NCI-H2081 treated with DMSO at 0.1 percent for 48 hours (cell line): Measurements from ENCODE around the gene CYP2W1.

Source experiments
- DNase-seq: peaks from one replicate; lab custom pipeline; 2025; lab: John Stamatoyannopoulos, UW

The CYP2W1 gene

GRCh38 chr7:983616-984071 lies 663 bp downstream of the CYP2W1 start:
- DNase-seq, result no peak

GRCh38 chr7:984361-985126 lies 1.6 kb downstream of the CYP2W1 start:
- DNase-seq, result no peak

GRCh38 chr7:985127-985416 lies 2.1 kb downstream of the CYP2W1 start:
- no peak for DNase-seq

GRCh38 chr7:985915-986741 lies 3.1 kb downstream of the CYP2W1 start:
- no peak for DNase-seq

GRCh38 chr7:986766-987751 lies 4.1 kb downstream of the CYP2W1 start:
- no peak for DNase-seq

GRCh38 chr7:987909-988308 lies 4.9 kb downstream of the CYP2W1 start:
- no peak for DNase-seq

GRCh38 chr7:988426-988911 lies 5.5 kb downstream of the CYP2W1 start:
- DNase-seq, result no peak

GRCh38 chr7:988963-989529 lies 6.1 kb downstream of the CYP2W1 start:
- no peak for DNase-seq

GRCh38 chr7:990352-990932 lies 7.5 kb downstream of the CYP2W1 start:
- no peak for DNase-seq

- DNase-seq, result no peak
These were observed 8.2 kb downstream of the CYP2W1 start for GRCh38 chr7:990933-991728.

- DNase-seq, result no peak
These were observed 9.0 kb downstream of the CYP2W1 start for GRCh38 chr7:991729-992656.

GRCh38 chr7:992709-993607 lies 10.0 kb downstream of the CYP2W1 start:
- DNase-seq, result peak; percentile 76

GRCh38 chr7:994592-995308 lies 11.8 kb downstream of the CYP2W1 start:
- no peak for DNase-seq

- no peak for DNase-seq
These were observed 12.6 kb downstream of the CYP2W1 start for GRCh38 chr7:995571-995970.

GRCh38 chr7:996079-996872 lies 13.3 kb downstream of the CYP2W1 start:
- no peak for DNase-seq
